Astrocyte of the hippocampus (primary cell): ENCODE data around the gene RRBP1.
A peak's percentile ranks its signal among the peaks of the same experiment; 100 is the strongest.
"Not testable (repeated sequence)": the region's sequence is repeated elsewhere in the genome, so short reads cannot be mapped to it uniquely, and the experiment has no call there.

Experiments used
- DNase-seq: peaks from one replicate; pipeline ENCODE4 v3.0.0; 2011; ENCODE audit warnings: low read depth, low spot score

Gene RRBP1

DNA sequence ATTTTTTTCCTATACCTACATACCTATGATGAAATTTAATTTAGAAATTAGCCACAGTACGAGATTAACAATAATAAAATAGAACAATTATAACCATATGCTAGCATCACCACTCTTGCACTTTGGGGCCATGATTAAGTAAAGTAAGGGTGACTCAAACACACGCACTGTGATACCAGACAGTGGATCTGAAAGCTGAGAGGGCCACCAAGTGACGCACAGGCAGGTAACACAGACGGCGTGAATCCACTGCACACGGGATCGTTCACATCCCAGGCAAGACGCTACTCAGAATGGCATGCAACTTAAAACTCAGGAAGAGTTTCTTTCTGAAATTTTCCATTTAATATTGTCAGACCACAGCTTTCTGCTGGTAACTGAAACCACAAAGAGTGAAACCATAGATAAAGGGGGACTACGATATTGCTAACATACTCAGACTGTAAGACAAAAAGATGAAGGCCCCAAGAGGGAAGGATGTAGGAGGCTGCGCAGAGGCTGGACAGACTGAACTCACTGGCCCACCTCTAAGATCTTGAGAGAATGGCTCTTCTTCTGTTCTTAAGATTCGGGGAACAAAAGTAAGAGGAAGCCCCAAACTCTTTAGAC lies 17.9 kb downstream of the RRBP1 start:
- no peak for DNase-seq

- DNase-seq, result peak; percentile 51
Measured at GRCh38 chr20:17663486-17663885, 18.6 kb downstream of the RRBP1 start.

- DNase-seq, result no peak
Measured at GRCh38 chr20:17663040-17663399, 19.0 kb downstream of the RRBP1 start.

- no peak for DNase-seq
Measured at GRCh38 chr20:17662333-17663039, 19.6 kb downstream of the RRBP1 start.

- DNase-seq, result no peak
Measured at GRCh38 chr20:17661121-17661744, 20.8 kb downstream of the RRBP1 start.

- no peak for DNase-seq
Measured at GRCh38 chr20:17660667-17661066, 21.4 kb downstream of the RRBP1 start.

DNA sequence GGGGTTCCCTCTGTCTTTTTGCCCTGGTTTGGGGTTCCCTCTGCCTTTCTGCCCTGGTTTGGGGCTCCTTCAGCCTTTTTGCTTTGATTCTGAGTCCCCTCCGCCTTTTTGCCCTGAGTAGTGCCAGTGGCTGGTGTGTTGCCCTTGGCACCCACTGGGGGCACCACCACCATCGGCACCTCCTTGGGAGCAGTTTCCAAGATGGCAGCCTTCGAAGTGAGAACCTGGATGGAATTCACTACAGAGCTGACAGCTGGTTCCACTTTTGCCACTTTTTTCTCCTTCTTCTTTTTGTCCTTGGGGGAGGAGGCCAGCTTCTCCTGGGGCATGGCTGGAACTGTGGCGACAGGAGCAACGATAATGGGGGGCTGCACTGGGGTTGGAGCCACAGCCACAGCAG lies 22.2 kb downstream of the RRBP1 start:
- no peak for DNase-seq

DNA sequence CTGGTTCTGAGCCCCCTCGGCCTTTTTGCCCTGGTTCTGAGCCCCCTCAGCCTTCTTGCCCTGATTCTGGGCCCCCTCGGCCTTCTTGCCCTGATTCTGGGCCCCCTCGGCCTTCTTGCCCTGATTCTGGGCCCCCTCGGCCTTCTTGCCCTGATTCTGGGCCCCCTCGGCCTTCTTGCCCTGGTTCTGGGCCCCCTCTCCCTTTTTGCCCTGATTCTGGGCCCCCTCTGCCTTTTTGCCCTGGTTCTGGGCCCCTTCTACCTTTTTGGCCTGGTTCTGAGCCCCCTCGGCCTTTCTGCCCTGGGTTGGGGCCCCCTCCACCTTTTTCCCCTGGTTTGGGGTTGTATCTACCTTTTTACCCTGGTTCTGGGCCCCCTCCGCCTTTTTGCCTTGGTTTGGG lies 22.7 kb downstream of the RRBP1 start:
- not testable (repeated sequence) for DNase-seq

- no peak for DNase-seq
Measured at GRCh38 chr20:17658648-17658993, 23.4 kb downstream of the RRBP1 start.

DNA sequence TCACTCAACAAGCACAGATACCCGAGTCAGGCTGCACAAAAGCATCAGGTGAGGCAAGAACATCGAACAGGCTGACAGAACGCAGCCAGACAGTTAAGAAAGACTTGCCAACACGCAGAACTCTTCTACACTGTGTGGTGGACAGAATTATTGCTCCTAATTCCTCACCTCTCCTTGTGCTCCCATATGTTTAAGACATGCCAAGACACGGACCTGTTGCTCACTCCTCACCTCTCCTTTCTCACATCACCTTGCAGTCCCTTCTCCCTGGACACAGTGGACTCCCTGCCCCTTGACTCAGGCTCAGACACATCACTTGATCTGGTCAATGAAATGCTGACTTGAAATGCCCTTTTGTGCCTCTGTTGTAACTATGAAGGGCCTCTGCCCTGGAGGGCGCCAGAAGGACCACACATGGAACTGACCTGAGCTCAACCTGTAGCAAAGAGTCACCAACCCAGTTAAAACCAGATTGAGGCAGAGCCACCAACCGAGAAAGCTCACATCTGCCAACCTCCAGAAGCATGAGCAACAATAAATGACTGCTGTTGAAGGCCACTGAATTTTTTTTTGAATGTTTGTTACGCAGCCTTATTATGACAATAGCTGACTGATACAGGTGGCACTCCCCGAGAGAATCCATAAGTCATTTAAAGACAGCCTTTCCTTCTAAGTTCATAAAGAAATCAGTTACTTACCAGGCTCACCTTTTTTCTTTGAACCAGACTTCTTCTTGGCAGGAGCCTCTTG lies 24.0 kb downstream of the RRBP1 start:
- DNase-seq, result no peak

GRCh38 chr20:17657079-17657825 lies 24.8 kb downstream of the RRBP1 start:
- no peak for DNase-seq

DNA sequence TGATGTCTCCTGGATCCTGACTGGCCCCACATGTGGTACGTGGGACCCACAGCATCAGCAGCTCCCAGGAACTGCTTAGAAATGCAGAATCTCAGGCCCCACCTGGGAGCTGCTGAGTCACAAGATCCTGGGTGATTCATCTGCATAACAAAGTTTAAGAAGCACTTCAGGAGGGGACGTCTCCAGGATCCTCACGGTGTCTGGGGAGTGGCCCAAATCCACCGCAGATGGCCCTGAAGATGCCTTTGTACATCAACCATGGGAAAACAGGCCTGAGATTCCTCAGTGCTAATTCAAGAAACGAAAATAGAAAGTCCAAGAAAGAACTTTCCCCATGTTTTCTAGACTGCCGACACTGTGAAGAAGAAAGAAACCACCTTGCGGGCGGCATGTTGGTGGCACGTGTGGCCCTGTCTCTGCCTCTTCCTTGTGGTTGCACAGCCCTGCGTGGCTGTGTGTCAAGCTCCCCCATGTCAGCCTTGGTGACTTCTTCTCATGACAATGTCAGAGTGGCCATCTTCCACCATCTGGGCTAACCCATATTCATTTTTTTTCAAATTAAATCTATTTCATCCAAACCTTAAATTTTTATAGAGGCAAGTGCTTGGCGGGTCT lies 26.1 kb downstream of the RRBP1 start:
- DNase-seq, result no peak

DNA sequence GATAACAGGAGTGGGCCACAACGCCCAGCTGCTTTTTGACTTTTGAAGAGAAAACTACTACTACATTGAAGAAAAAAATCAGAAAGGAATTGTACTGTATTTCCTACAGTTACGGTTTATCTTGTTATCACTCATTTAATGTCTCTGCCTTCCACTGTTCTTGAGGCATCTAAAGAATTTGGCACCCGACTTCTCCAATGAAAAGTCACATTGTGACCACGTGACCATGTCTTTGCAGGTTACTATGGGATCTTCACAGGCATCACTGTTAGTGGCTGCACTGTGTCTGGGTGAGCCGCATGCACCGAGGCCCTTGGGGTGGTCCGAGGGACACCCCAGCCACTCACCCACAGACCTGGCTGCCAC lies 26.8 kb downstream of the RRBP1 start:
- peak; percentile 41 for DNase-seq

DNA sequence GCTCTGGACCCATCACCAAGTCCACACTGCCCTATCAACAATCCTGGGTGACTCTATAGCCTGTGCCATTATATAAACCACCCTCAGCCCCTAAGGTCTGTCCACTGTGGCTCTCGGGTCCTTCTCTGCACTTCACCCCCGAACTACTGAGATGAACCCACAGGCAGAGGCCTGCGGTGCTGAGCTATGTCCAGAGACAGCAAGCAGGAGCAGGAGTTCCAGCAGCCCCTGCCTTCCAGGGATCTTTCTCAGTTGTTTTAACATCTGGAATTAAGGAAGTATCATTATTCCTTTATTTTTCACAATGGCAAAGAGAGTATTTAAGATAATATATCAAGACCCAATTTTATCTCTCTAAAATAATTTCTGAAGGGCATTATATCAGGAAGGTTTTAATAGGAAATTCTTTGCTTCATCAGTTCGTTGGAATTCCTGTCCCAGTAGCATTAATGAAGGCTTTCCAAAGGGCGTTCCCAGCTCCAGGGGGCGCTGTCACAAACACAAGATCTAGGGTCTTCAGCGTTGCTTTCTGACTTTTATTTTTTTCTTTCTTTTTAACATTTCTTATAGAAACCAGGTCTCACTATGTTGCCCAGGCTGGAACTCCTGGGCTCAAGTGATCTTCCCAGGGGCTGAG lies 27.3 kb downstream of the RRBP1 start:
- DNase-seq, result peak; percentile 71

DNA sequence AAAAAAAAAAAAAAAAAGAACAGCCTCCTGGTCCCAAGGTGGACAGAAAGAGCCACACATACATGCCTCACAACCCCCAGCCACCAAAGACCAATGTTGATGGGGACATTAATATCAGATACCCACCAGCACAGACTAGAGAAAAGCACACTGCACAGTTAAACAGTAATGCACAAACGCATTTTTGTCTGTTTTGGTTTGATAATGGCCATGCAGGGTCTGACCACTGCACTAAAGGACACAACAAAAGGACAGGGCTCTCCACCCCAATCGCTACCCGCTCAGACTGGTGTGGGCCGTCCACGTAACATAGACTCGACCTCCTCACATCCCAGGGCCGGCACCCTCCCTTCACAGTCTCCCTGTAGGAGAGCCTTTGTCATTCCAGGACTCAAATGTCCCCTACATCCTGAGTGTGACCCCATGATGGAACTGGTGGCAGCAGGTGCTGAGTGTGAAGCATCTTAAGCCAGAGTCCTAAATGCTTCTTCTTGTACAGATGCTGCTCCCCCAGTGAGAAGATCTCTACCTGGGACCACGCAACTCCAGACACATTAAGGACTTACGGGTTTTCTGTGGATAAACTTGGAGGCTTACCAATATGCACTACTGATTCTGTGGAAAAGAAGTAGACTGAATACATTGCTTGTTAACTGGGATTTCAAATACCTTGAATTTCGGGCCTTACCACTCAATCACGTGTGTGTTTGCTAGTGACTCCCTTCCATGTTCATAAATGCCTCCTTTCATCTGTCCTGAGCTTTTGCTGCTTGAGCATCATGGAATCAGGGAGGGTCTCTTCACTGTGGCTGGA lies 28.0 kb downstream of the RRBP1 start:
- no peak for DNase-seq

DNA sequence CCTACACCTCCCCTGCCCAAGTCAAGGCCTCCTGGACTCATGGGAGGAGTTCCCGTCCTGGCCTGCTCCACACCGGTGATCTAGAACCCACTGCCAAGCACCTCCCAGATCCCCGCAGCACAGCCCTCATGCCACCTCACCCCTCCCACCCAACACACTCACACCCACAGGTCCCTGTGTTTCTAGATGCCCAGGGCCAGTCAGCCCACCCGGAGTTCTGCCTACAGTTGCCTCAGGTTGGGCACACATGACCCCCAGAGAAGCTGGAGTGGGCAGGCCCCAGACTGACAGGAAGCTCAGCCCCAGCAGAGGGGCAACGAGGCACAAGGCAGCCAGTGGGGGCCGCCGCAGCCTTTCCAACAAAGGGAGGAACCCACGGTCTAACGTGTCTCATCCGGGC lies 29.6 kb downstream of the RRBP1 start:
- no peak for DNase-seq

- no peak for DNase-seq
Measured at GRCh38 chr20:17651760-17652388, 30.2 kb downstream of the RRBP1 start.

DNA sequence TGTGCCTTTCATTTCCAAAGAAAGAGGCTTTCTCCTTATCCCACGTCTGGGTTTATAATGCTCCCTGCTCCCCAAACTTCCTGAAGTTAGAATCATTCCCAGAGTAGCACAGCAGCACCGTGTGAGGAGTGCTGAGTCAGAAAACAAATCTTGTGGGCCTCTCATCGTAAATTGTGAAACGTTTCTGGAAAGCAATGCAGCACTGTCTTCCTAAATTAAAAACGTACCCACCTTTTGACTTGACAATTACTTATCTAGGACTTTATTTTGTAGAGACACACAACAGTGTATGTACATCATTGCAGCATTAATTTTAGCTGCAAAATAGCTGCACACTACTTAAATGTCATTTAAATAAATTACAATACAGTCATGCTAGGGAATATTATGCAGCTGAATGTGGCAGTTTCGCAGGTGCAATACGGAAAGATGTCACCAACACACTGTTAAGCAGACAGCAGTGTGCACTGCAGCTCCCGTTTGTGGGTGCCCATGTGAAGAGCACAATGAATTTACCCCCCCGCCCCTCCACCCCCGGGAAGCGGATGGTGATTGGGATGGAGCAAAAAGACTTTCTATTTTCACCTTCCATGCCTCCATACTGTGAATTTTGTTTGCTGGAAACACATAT lies 30.8 kb downstream of the RRBP1 start:
- no peak for DNase-seq
